Lung (tissue), 12 donors: ENCODE measurements around the gene ATM. TPM values are rescaled to one million over a fixed set of nuclear protein-coding genes. Genes with fewer than 3 reads are reported as not detected.

Experiments used
- ATAC-seq: fragments of 200-7000 bp; cut with Tn5 transposase; one replicate; pipeline ENCODE4 v1.9.1; 2020; ENCODE audit warnings: moderate number of reproducible peaks; ENCODE audit not compliant: insufficient read depth, low FRiP score
- DNase-seq, 3 donors: peaks; one replicate each; pipeline ENCODE4 v3.0.0-alpha.2; 2013 to 2017
- H3K27ac ChIP-seq, 2 donors: one replicate each; pipeline ENCODE4 v1.5.1; 2013; ENCODE audit warnings: mild to moderate bottlenecking in 2 of 2, moderate library complexity in 2 of 2, control low read depth in 1 of 2, inconsistent platforms in 1 of 2, low read depth in 1 of 2, low read length in 1 of 2
- H3K27me3 ChIP-seq, 3 donors: one replicate each; pipeline ENCODE4 v1.5.1; 2013; ENCODE audit warnings: low read length in 2 of 3; ENCODE audit not compliant: control insufficient read depth in 3 of 3, insufficient read depth in 3 of 3
- H3K36me3 ChIP-seq, 4 donors: one replicate each; pipeline ENCODE4 v1.5.1; 2013; ENCODE audit warnings: low read length in 4 of 4, mild to moderate bottlenecking in 1 of 4, moderate library complexity in 1 of 4; ENCODE audit not compliant: control insufficient read depth in 4 of 4, insufficient read depth in 4 of 4
- H3K4me1 ChIP-seq, 5 donors: one replicate each; pipeline ENCODE4 v1.5.1; 2013; ENCODE audit warnings: low read length in 5 of 5, mild to moderate bottlenecking in 2 of 5, moderate library complexity in 1 of 5; ENCODE audit not compliant: control insufficient read depth in 5 of 5, insufficient read depth in 5 of 5
- H3K4me3 ChIP-seq: one replicate; pipeline ENCODE4 v1.5.1; 2013; ENCODE audit warnings: mild to moderate bottlenecking, control low read depth, moderate library complexity
- H3K9ac ChIP-seq, 2 donors: one replicate each; pipeline ENCODE4 v1.5.1; 2013; ENCODE audit warnings: low read length in 2 of 2, control low read depth in 1 of 2; ENCODE audit not compliant: insufficient read depth in 1 of 2
- H3K9me3 ChIP-seq, 4 donors: one replicate each; pipeline ENCODE4 v1.5.1; 2013; ENCODE audit warnings: low read length in 3 of 4, mild to moderate bottlenecking in 1 of 4, moderate library complexity in 1 of 4; ENCODE audit not compliant: control insufficient read depth in 4 of 4, insufficient read depth in 3 of 4
- WGBS, 2 donors: extraction: QIAGEN DNeasy Blood & Tissue Kit; methylation state at CpG; one replicate each; pipeline ENCODE4 v1.1.7; 2013; 5-methylcytosine and 5-hydroxymethylcytosine counted together
- polyA plus RNA-seq, 2 donors: library from polyadenylated mRNA; stranded (reverse); fragments of 200-250 nt; gene quantifications; one replicate each; pipeline ENCODE4 v1.2.1, GENCODE V29; 2013
- total RNA-seq, 2 donors: library from RNA; depleted of rRNA in 1 of 2; stranded (reverse); fragments of >200 nt in 1 of 2; gene quantifications; one replicate each; pipeline ENCODE4 v1.2.1, GENCODE V29; 2014 to 2021
- TF ChIP-seq, protein P1 (sequence below): IDR thresholded peaks from 2 replicates; pipeline ENCODE4 v1.5.1; 2012; ENCODE audit warnings: mild to moderate bottlenecking; ENCODE audit errors: control extremely low read depth, extremely low read depth
- donor health status: control.
- donor health status: control.
- donor health status: Bipolar disorder and iron deficiency.
- donor health status: healthy.
- donor health status: DM: yes; HTN: yes; CAD: no.

The ATM gene
- total and polyA plus RNA-seq, 4 donors = 14.9 to 165 (median 29.9) TPM

DNA sequence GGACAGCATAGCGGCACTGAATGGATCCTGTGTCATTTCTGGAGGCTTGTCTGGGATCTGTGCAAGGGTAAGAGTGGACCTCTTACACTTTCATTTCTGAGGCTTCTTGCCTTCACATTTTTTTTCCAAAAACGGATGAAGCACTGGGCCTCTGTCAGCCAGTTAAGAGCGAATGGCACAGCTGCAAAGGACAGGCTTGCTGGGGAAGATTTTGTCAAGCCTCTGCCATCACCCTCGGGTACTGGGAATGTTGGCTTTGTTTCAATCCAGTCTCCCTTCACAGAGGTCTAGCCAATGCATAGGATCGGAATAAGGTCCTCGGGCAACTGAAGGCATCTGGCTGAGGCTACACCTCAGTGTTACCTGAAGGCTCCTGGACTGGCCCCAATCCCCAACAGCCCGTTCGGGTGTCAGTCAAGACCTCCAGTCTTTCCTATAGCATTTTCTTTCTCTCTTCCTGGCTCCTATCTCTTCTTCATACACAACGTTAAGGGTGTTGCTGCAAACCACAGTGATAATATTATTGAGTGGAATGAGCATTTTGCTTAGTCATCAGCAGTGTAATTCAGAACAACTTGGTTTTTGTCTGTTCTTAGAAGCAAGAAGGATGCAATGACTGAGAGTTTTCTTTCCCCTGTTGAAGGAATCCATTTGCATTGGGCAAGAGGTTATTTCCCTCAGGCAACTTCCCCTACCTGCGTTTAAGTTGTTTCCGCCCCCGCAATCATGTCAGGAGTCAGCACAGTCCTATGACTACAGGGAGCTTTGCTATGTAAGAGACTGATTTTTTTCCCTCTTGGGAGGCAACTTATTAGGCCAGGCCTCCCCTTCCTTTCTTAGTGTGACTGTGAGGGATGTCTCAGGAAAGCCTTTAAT lies 23.2 kb upstream of the ATM start:
- Histone ChIP-seq H3K4me3 (no peak overlapping the region), H3K36me3 (peaks cover 9 to 17% (median 13%) of the 10 kb centered on the region in 4 donors), H3K9ac (no peak overlapping the region), H3K9me3 (peaks cover 0 to 7% (median 2%) of the 10 kb centered on the region in 4 donors), H3K4me1 (peaks cover 0 to 10% (median 0%) of the 10 kb centered on the region in 5 donors), H3K27me3 (no peaks in the 10 kb centered on the region), H3K27ac (peak overlapping the region in 1 of 2 donors; percentile 24)
- 72 to 79% methylated on average over 12 of the region's 12 CpGs for WGBS, 2 donors
- ATAC-seq (no peak), DNase-seq (no peak)
- TF ChIP-seq, protein P1, sequence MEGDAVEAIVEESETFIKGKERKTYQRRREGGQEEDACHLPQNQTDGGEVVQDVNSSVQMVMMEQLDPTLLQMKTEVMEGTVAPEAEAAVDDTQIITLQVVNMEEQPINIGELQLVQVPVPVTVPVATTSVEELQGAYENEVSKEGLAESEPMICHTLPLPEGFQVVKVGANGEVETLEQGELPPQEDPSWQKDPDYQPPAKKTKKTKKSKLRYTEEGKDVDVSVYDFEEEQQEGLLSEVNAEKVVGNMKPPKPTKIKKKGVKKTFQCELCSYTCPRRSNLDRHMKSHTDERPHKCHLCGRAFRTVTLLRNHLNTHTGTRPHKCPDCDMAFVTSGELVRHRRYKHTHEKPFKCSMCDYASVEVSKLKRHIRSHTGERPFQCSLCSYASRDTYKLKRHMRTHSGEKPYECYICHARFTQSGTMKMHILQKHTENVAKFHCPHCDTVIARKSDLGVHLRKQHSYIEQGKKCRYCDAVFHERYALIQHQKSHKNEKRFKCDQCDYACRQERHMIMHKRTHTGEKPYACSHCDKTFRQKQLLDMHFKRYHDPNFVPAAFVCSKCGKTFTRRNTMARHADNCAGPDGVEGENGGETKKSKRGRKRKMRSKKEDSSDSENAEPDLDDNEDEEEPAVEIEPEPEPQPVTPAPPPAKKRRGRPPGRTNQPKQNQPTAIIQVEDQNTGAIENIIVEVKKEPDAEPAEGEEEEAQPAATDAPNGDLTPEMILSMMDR = no peak

DNA sequence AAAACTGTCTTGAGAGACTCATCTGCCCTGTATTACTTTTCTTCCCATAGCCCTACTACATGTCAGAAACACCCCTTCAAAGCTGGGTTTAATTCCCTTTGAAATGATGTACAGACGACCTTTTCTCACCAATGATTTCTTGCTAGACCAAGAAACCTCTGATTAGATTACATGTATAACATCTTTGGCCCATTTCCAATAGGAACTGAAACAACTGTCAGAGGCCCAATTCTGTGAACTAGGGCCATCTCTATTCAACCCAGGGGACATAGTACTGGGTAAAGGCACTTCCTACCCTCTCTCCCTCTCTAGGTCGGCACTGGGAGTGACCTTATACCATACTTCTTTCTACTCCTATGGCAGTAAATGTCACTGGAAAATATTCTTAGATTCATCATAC lies 19.8 kb upstream of the ATM start:
- peaks cover 4 to 35% (median 26%) of the 10 kb centered on the region in 4 donors for H3K36me3 ChIP-seq
- H3K27ac ChIP-seq = no peak overlapping the region
- ATAC-seq (no peak), DNase-seq (no peak)
- 63 to 85% methylated on average over 2 of the region's 2 CpGs for WGBS, 2 donors
- peaks cover 0 to 18% (median 10%) of the 10 kb centered on the region in 4 donors for H3K9me3 ChIP-seq
- H3K9ac ChIP-seq = no peak overlapping the region
- TF ChIP-seq, protein P1 = no peak
- peaks cover 0 to 10% (median 0%) of the 10 kb centered on the region in 5 donors for H3K4me1 ChIP-seq
- H3K4me3 ChIP-seq = no peak overlapping the region
- H3K27me3 ChIP-seq = no peaks in the 10 kb centered on the region

DNA sequence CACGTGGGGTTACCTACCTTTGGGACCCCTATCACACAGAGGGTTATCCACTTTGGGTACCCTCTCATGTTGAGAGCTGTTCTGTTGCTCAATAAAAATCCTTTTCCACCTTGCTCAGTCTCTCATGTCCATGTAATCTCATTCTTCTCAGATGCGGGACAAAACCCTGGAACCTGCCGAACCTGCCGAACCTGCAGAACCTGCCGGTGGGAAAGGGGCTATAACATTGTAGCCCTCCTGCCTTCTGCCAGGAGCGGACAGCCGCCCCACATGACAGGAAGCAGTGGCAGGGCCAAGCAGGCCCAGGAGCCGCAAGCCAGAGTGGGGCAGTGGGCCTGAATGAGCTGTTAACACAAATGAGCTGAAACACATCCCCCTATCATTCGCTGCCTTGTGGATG lies 18.5 kb upstream of the ATM start:
- H3K4me1 ChIP-seq = peaks cover 0 to 3% (median 0%) of the 10 kb centered on the region in 5 donors
- peaks cover 0 to 18% (median 10%) of the 10 kb centered on the region in 4 donors for H3K9me3 ChIP-seq
- DNase-seq = no peak
- H3K4me3 ChIP-seq = no peak overlapping the region
- H3K27ac ChIP-seq = no peak overlapping the region
- no peak for ATAC-seq
- H3K27me3 ChIP-seq = no peaks in the 10 kb centered on the region
- TF ChIP-seq, protein P1 = no peak
- 97 to 98% methylated on average over 9 of the region's 9 CpGs for WGBS, 2 donors
- H3K36me3 ChIP-seq = peaks cover 4 to 39% (median 26%) of the 10 kb centered on the region in 4 donors
- H3K9ac ChIP-seq = no peak overlapping the region
